Smooth muscle cell of trachea (primary cell): Measurements from ENCODE around the gene CTIF. TPM values are rescaled to one million over a fixed set of nuclear protein-coding genes. Genes with fewer than 3 reads are reported as not detected.

Experiments used
- total RNA-seq: library from RNA; depleted of rRNA; stranded (reverse); fragments of >200 nt; gene quantifications from 2 replicates; pipeline ENCODE4 v1.2.1, GENCODE V29; 2014

CTIF gene
- total RNA-seq, result 15.9 and 33.1 TPM in 2 replicates

DNA sequence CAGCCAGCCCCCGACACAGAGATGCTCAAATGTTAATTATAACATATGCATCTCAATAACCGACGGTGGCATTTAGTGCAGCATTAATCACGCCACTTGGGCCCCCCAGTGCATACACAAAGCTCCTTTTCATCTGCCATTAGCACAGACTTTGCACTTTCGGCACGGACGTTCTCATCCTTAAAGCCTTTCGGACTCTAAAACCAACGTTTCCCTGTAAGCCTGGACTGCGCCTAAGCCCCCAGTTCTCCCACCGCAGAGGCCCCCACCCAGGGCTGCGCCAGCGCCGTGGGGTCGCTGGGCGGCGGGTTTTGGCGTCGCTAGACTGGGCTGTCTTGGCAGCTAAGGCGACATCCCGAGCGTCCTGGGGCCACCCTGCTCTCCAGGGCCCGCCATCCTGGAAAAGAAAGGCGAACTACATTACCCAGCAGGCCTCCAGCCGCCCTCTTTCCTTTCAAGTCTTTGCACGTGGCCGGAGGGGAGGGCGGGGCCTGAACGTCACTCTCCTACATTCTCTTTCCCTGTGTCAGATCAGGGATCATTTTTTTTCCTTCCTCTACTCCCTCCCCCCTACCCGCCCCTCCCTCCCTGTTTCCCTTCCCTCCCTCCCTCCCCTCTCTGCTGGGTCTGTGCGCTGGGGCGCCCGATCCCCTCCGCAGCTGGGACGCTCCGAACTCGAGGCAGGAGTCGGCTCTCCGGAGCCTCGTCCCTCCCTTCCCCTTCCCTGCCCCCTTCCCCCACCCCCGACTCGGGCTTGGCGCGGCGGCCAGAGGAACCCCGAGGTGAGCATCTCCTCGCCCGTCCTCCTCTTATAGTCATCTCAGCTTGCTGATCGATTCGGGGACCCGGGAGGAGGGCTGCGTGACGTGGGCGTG is at the start of gene CTIF:
CTIF (plus strand) TSS at position 501 of the 875 bp plus-strand sequence. CDS start 80,535 bp downstream, outside the sequence.

Other genes with a start within 250 kb of the CTIF start
- gene ZBTB7C, start 129.6 kb upstream of the CTIF start, total RNA-seq, result under 0.01 TPM in 1 of 2 replicates, not detected in the other